Fibroblast of lung (primary cell): ENCODE data around the gene ODF2.
"Not testable (repeated sequence)": the region's sequence is repeated elsewhere in the genome, so short reads cannot be mapped to it uniquely, and the experiment has no call there.

Experiments
- CTCF ChIP-seq, 2 donors: IDR thresholded peaks in 1 of 2; conservative IDR thresholded peaks in 1 of 2; 1 replicate in 1 of 2; 2 replicates in 1 of 2; pipeline ENCODE4 v1.5.1; 2011 to 2012; ENCODE audit warnings: low read length in 2 of 2, control low read depth in 1 of 2, inconsistent platforms in 1 of 2, low read depth in 1 of 2, mild to moderate bottlenecking in 1 of 2
- EZH2 ChIP-seq: IDR thresholded peaks from 2 replicates; pipeline ENCODE4 v1.5.1; 2012; ENCODE audit warnings: low read length, control low read depth, mild to moderate bottlenecking; ENCODE audit errors: missing control alignments

GRCh38 chr9:128422022-128422782 is 33.6 kb upstream of the ODF2 start:
- TF ChIP-seq CTCF (conservative IDR thresholded peaks at IDR 0.05 in 1 of 2, IDR thresholded peaks at IDR 0.05 in 1 of 2; ENCODE audit: low read depth in 1 of 2, low read length in 2 of 2); EZH2: not testable (repeated sequence)
